Right lobe of liver (tissue), 4 donors: ENCODE data around the gene SULT4A1.

Experiments
- CTCF ChIP-seq, 4 donors: fragments of 200-600 bp in 3 of 4; fragments of 450-650 bp in 1 of 4; IDR thresholded peaks; one replicate each; pipeline versions ENCODE4 v1.5.1 to v1.8.0; 2016 to 2022; ENCODE audit warnings: antibody characterized with exemption in 4 of 4, mild to moderate bottlenecking in 2 of 4
- POLR2A ChIP-seq: fragments of 450-650 bp; IDR thresholded peaks from one replicate; pipeline ENCODE4 v1.6.1; 2017; ENCODE audit warnings: antibody characterized with exemption, mild to moderate bottlenecking
- donor health status: DM: no; HTN: no; CAD: no.
- donor health status: DM: no; HTN: no; CAD: no.
- donor health status: DM: no; HTN: yes; CAD: no.

DNA sequence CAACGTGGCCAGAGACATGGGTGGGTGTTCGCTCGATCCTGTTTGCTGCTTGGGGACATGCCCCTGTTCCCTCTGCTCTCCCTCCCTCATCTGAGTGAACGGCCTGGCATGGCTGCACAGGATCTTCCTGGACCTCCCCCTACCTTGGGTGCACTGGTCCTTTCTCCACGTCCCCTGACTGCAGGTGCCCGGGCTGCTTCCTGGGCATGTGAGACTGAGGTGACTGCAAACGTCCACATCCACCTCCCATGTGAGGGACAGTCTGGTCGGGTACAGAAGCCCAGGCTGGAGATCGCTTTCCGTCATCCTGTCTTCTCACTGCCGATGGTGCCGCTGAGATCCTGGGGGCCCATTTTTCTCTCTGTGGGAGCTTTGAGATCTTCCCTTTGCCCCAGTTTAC, 11.8 kb downstream of the SULT4A1 start:
- TF ChIP-seq CTCF (IDR thresholded peaks at IDR 0.05) (no peak), POLR2A (no peak)
